Measurements from ENCODE around the gene DIPK1A.

DNA sequence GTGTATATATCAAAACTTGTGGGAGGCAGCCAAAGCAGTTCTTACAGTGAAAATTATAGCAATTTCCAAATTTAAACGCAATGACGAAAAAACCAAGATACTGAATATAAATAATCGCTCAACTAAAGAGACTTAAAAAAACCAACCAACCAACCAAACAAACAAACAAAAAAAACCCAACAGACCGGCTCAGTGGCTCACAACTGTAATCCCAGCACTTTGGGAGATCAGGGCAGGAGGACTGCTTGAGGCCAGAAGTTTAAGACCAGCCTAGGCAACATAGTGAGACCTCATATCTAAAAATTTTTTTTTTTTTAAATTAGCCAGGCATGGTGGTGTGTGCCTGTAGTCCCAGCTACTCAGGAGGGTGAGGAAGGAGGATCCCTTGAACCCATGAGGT is 106.0 kb downstream of the DIPK1A start:
- TF ChIP-seq, protein P1, sequence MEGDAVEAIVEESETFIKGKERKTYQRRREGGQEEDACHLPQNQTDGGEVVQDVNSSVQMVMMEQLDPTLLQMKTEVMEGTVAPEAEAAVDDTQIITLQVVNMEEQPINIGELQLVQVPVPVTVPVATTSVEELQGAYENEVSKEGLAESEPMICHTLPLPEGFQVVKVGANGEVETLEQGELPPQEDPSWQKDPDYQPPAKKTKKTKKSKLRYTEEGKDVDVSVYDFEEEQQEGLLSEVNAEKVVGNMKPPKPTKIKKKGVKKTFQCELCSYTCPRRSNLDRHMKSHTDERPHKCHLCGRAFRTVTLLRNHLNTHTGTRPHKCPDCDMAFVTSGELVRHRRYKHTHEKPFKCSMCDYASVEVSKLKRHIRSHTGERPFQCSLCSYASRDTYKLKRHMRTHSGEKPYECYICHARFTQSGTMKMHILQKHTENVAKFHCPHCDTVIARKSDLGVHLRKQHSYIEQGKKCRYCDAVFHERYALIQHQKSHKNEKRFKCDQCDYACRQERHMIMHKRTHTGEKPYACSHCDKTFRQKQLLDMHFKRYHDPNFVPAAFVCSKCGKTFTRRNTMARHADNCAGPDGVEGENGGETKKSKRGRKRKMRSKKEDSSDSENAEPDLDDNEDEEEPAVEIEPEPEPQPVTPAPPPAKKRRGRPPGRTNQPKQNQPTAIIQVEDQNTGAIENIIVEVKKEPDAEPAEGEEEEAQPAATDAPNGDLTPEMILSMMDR (IDR thresholded peaks at IDR 0.05; ENCODE audit: insufficient read depth, low read depth, low read length) = no peak
- no peak for TF ChIP-seq EZH2 (IDR thresholded peaks at IDR 0.05; ENCODE audit: insufficient read depth, low read length)
